ENCODE measurements around the gene BSG.

Gene BSG

GRCh38 chr19:535017-535835 is 37.2 kb upstream of the BSG start:
- H3K4me3 ChIP-seq (ENCODE audit: low read length): no peak overlapping the region
- no peak for TF ChIP-seq ZNF274 (IDR thresholded peaks at IDR 0.05; ENCODE audit: low read depth, low read length)

DNA sequence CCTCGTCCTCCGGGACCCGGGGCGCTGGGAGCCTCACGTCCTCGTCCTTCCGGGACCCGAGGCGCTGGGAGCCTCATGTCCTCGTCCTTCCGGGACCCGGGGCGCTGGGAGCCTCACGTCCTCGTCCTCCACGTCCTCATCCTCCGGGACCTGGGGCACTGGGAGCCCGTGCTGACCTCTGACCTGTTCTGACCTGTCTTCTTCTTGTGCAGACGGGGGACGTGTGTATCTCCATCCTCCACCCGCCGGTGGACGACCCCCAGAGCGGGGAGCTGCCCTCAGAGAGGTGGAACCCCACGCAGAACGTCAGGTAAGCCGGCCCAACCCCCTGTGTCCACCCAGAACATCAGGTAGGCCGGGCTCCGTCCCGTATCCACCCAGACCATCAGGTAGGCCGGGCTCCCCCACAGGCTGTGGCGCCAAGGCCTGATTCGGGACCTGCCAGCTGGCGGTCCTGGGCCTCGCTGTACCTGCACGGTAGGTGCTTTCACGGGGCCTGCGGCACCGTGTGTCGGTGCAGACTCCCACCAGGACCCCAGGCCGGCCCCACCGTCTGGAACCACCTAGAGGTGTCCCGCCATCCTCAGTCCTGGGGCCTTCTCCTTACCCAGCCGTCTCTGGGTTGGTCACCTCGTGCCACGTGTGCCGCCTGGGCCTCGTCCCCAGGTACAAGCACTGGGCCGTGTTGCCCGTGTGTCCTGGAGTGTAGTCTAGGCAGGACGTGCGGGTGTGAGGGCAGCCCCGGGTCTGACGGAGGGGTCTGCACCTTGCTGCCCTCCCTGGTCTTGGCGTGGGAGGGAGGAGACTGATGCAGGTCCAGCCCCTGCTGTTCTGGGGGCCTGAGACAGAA is 36.1 kb upstream of the BSG start:
- no peak overlapping the region for H3K4me3 ChIP-seq (ENCODE audit: low read length)
- TF ChIP-seq ZNF274 (IDR thresholded peaks at IDR 0.05; ENCODE audit: low read depth, low read length): no peak

- no peak for TF ChIP-seq ZNF274 (IDR thresholded peaks at IDR 0.05; ENCODE audit: low read depth, low read length)
- no peak overlapping the region for H3K4me3 ChIP-seq (ENCODE audit: low read length)
These were observed 35.5 kb upstream of the BSG start for GRCh38 chr19:536881-537404.

- H3K4me3 ChIP-seq (ENCODE audit: low read length): no peak overlapping the region
- no peak for TF ChIP-seq ZNF274 (IDR thresholded peaks at IDR 0.05; ENCODE audit: low read depth, low read length)
These were observed 33.6 kb upstream of the BSG start for GRCh38 chr19:538641-539428.

GRCh38 chr19:539429-540030 is 32.9 kb upstream of the BSG start:
- no peak overlapping the region for H3K4me3 ChIP-seq (ENCODE audit: low read length)
- TF ChIP-seq ZNF274 (IDR thresholded peaks at IDR 0.05; ENCODE audit: low read depth, low read length): no peak

DNA sequence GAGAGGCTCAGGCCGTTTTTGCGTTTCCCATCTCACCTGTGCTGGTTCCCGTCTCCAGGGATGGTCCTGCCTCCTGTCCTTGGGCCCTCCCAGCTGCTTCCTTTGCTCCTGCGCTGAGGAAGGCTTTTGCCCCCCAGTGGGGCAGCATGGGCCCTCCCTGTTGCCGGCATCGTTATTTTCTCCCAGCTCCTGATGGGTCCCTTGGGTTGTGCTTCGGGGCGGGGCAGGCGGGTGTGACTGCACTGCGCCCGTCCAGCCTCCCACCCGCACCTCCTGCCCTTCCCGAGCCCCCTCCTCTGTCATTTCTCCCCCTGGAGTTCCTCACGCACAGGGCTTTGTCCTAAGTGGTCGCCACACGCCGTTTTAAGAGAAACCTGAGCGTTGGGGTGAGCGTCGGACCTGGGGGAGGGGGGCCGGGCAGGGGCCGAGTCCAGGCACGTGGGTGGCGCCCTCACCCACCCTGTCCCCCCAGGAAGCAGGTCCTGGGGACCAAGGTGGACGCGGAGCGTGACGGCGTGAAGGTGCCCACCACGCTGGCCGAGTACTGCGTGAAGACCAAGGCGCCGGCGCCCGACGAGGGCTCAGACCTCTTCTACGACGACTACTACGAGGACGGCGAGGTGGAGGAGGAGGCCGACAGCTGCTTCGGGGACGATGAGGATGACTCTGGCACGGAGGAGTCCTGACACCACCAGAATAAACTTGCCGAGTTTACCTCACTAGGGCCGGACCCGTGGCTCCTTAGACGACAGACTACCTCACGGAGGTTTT is 31.3 kb upstream of the BSG start:
- no peak overlapping the region for H3K4me3 ChIP-seq (ENCODE audit: low read length)
- TF ChIP-seq ZNF274 (IDR thresholded peaks at IDR 0.05; ENCODE audit: low read depth, low read length): no peak

DNA sequence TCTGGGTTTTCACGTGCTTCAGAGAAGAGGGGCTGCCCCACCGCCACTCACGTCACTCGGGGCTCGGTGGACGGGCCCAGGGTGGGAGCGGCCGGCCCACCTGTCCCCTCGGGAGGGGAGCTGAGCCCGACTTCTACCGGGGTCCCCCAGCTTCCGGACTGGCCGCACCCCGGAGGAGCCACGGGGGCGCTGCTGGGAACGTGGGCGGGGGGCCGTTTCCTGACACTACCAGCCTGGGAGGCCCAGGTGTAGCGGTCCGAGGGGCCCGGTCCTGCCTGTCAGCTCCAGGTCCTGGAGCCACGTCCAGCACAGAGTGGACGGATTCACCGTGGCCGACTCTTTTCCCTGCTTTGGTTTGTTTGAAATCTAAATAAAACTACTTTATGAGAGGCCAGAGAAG is 30.7 kb upstream of the BSG start:
- TF ChIP-seq ZNF274 (IDR thresholded peaks at IDR 0.05; ENCODE audit: low read depth, low read length): no peak
- no peak overlapping the region for H3K4me3 ChIP-seq (ENCODE audit: low read length)

DNA sequence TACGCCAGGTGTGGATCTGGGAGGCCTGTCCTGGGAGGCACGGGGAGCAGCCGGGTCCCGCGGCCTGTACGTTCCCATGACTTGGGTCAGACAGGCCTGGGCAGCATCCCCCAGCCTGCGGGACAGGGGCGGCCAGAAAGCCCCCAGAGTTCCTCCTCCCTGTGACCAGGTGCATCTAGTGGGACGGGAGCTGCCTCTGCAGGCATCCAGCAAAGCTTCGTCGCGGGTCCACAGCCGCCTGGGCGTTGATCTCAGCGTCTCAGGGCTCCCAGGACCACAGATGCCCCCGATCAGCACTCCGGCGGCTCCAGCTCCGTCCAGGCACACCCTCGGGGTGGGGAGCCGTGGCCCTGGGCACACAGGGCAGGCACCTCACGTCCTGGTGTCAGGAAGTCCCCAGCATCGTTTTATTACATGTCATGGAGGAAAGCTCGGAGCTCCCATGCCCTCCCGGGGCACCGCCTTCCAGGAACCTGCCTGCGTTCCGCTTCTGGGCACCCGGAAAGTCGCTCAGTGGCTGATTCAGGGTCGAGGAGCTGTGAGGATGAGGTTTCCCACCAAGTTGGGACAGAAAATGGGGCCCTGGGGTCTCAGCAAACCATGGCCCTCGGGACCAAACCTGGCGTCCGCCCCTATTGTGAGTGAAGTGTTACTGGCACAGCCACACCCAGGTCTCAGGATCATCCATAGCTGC is 30.1 kb upstream of the BSG start:
- no peak overlapping the region for H3K4me3 ChIP-seq (ENCODE audit: low read length)
- TF ChIP-seq ZNF274 (IDR thresholded peaks at IDR 0.05; ENCODE audit: low read depth, low read length): no peak

GRCh38 chr19:543910-544608 is 28.3 kb upstream of the BSG start, which contains the start of gene GZMM:
Gene GZMM (plus strand): TSS chr19:544053. CDS start chr19:544072, 19 bp downstream.
- no peak for TF ChIP-seq ZNF274 (IDR thresholded peaks at IDR 0.05; ENCODE audit: low read depth, low read length)
- H3K4me3 ChIP-seq (ENCODE audit: low read length): no peak within 1 kb of the TSS

GRCh38 chr19:547117-547516 is 25.3 kb upstream of the BSG start:
- no peak for TF ChIP-seq ZNF274 (IDR thresholded peaks at IDR 0.05; ENCODE audit: low read depth, low read length)
- no peak overlapping the region for H3K4me3 ChIP-seq (ENCODE audit: low read length)

GRCh38 chr19:547836-548720 is 24.3 kb upstream of the BSG start:
- TF ChIP-seq ZNF274 (IDR thresholded peaks at IDR 0.05; ENCODE audit: low read depth, low read length): no peak
- no peak overlapping the region for H3K4me3 ChIP-seq (ENCODE audit: low read length)
